Left ventricle myocardium inferior (tissue), 1 donor: ENCODE results near the gene CIDEB. TPM values are rescaled to one million over a fixed set of nuclear protein-coding genes. Genes with fewer than 3 reads are reported as not detected.

Experiments
- DNase-seq: peaks from one replicate; pipeline ENCODE4 v3.0.0-alpha.2; 2020
- H3K27ac ChIP-seq: fragments of 200-600 bp; replicated peaks from 2 replicates; pipeline ENCODE4 v1.8.0; 2021
- H3K27me3 ChIP-seq: fragments of 200-600 bp; 2 replicates; pipeline ENCODE4 v1.8.0; 2021; ENCODE audit warnings: low read depth
- H3K36me3 ChIP-seq: fragments of 200-600 bp; 2 replicates; pipeline ENCODE4 v1.8.0; 2021
- H3K4me1 ChIP-seq: fragments of 200-600 bp; 2 replicates; pipeline ENCODE4 v1.8.0; 2021
- H3K4me3 ChIP-seq: fragments of 200-600 bp; 2 replicates; pipeline ENCODE4 v1.8.0; 2021; ENCODE audit warnings: mild to moderate bottlenecking, moderate library complexity
- H3K9me3 ChIP-seq: fragments of 200-600 bp; replicated peaks from 2 replicates; pipeline ENCODE4 v1.8.0; 2021
- CTCF ChIP-seq: fragments of 200-600 bp; IDR thresholded peaks from 2 replicates; pipeline ENCODE4 v1.8.0; 2021; ENCODE audit warnings: antibody characterized with exemption, mild to moderate bottlenecking, borderline replicate concordance
- intact Hi-C: fragments of 100-400 bp; cut with micrococcal nuclease; formaldehyde crosslinking; loops from one replicate; pipeline ENCODE4 v1.11.0; 2022
- total RNA-seq: library from RNA; stranded (reverse); fragmentation: NEBNext Ultra II Directional; extraction: Animal tissue kit (Norgen Biotek cat#: 25700); gene quantifications from one replicate; pipeline ENCODE4 v1.2.1, GENCODE V29; 2021
- donor health status: DM: no; HTN: yes; CAD: no; lungs with severe emphysema.

The CIDEB gene
- total RNA-seq, 1 donor from 2014 or later = 3.1 TPM

GRCh38 chr14:24271834-24272263 is 35.9 kb downstream of the CIDEB start:
- no peaks in the 10 kb centered on the region for H3K27me3 ChIP-seq
- peaks cover 32% of the 10 kb centered on the region for H3K36me3 ChIP-seq
- peak overlapping the region; percentile 90 for H3K4me3 ChIP-seq
- DNase-seq = no peak
- peaks cover 35% of the 10 kb centered on the region for H3K4me1 ChIP-seq
- no peak for TF ChIP-seq CTCF
- H3K9me3 ChIP-seq = no peaks in the 10 kb centered on the region
- intact Hi-C loops = no loop called here
- peak overlapping the region; percentile 99 for H3K27ac ChIP-seq

GRCh38 chr14:24271134-24271833 is 36.5 kb downstream of the CIDEB start, which contains the start of gene RABGGTA:
Gene RABGGTA (minus strand): TSS chr14:24271597. CDS start chr14:24271115, 482 bp downstream.
- peak within 1 kb of the TSS; percentile 99 for H3K27ac ChIP-seq
- no peaks in the 10 kb centered on the region for H3K27me3 ChIP-seq
- peak; percentile 83 for TF ChIP-seq CTCF
- H3K4me1 ChIP-seq = peaks cover 35% of the 10 kb centered on the region
- H3K9me3 ChIP-seq = no peaks in the 10 kb centered on the region
- peak within 1 kb of the TSS; percentile 90 for H3K4me3 ChIP-seq
- intact Hi-C loops = no loop called here
- peaks cover 38% of the 10 kb centered on the region for H3K36me3 ChIP-seq
- DNase-seq = peak; percentile 88

DNA sequence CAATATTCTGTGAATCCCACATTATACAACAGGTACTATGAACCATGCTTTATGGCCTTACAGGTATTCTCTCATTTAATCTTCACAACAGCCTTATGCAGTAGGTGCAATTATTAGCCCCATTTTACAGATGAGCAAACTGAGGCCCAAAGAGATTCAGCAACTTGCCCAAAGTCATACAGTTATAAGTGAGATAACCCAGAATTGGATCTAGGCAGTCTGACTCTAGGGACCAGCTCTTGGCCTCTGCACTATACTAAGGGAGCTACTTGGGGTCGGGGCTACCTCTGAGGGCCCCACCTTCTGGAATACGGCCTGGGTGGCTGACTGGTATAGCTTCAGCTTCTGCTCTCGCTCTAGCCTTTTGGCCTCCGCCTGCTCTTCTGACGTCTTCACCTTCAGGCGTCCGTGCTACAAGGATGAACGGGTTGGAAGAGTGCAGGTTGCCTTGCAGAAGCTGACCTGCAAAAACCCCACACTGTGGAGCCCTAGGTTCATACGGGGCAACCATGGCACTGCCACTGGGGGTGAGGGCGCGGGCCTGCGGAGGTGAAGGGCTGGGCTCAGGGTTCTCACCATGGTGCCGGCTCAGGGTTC is 37.1 kb downstream of the CIDEB start:
- TF ChIP-seq CTCF = no peak
- intact Hi-C loops = no loop called here
- peaks cover 45% of the 10 kb centered on the region for H3K36me3 ChIP-seq
- no peaks in the 10 kb centered on the region for H3K27me3 ChIP-seq
- peak overlapping the region; percentile 90 for H3K4me3 ChIP-seq
- peak overlapping the region; percentile 99 for H3K27ac ChIP-seq
- peaks cover 35% of the 10 kb centered on the region for H3K4me1 ChIP-seq
- DNase-seq = no peak
- no peaks in the 10 kb centered on the region for H3K9me3 ChIP-seq

DNA sequence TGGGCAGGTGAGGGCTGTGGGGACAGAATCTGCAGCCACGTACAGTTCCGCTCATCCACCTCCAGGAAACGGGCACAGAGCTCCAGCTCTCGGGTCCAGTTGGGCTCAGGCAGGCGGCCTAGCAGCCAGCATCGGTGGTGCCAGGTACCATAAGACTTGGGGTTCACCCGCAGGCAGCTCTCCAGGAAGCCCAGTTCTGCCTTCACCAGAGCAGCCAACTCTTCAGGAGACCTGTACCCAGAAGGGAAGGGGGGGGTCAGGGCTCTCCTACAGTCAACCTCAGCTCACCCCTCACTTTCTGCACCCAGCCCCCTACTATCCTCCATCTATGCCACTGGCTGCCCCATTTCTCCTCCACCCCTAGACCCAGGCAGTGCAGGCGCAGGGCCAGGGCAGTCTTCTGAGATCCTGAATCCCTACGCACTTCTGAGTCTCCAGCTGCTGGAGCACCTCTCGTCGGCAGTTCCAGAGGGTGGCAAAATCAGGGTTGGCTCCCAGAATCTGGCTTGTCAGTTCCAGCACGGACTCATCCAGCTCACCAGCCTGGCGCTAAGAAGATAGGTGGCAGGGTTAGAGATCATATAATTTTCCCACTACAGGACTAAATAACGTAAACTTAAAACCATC is 37.8 kb downstream of the CIDEB start:
- no peak for DNase-seq
- peaks cover 48% of the 10 kb centered on the region for H3K36me3 ChIP-seq

More for the DNA sequence above, 37.8 kb downstream of the CIDEB start:
- TF ChIP-seq CTCF = no peak
- intact Hi-C loops = no loop called here
- no peak overlapping the region for H3K4me3 ChIP-seq
- peaks cover 35% of the 10 kb centered on the region for H3K4me1 ChIP-seq
- H3K9me3 ChIP-seq = no peaks in the 10 kb centered on the region
- no peak overlapping the region for H3K27ac ChIP-seq
- H3K27me3 ChIP-seq = no peaks in the 10 kb centered on the region
